ENCODE measurements around the gene TRAFD1. TPM values are rescaled to one million over a fixed set of nuclear protein-coding genes. Genes with fewer than 3 reads are reported as not detected.

The TRAFD1 gene, protein sequence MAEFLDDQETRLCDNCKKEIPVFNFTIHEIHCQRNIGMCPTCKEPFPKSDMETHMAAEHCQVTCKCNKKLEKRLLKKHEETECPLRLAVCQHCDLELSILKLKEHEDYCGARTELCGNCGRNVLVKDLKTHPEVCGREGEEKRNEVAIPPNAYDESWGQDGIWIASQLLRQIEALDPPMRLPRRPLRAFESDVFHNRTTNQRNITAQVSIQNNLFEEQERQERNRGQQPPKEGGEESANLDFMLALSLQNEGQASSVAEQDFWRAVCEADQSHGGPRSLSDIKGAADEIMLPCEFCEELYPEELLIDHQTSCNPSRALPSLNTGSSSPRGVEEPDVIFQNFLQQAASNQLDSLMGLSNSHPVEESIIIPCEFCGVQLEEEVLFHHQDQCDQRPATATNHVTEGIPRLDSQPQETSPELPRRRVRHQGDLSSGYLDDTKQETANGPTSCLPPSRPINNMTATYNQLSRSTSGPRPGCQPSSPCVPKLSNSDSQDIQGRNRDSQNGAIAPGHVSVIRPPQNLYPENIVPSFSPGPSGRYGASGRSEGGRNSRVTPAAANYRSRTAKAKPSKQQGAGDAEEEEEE
- 14.4 to 17.6 TPM (median 16.5 TPM) in 5 replicates for total RNA-seq (2022; extraction: Qiagen RNA extraction)

DNA sequence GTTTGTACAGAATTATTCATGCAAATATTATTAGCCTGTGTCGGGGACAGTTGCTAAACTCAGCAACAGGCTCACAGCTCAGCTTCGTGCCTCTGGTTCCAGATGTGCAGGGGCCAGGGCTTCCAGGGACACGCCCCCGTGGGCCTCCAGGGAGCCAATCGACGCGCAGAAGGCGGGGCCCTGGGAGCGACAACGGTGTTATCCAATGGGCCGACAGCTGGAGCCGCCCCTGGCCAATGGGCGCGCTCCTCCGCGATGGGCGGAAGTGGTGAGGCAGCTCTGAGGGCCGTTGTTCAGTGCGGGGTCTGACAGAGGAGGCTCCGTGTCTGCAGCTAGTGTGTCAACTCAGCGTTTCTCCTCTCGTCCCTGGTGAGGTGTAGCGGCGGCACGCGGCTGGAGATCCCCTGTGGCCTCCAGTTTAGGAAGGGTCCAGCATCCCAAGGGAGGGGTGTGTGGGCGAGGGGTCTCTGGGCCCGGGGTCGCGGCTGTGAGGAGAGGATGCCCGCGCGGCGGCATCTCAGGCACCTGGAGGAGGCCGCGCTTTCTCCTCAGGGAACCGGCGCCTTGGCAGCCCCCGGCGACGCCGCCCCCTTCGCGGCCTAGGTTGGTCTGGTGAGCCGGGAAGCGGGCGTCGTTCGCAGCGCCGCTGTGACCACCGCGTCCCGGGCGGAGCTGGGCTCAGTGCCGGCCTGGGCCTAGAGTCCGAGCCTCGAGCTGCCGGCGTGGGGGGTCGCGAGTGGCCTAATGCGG is at the start of gene TRAFD1:
Gene TRAFD1, plus strand, starts transcription at position 311 of the 750 bp plus-strand sequence. CDS start 4,963 bp downstream, outside the sequence.

DNA sequence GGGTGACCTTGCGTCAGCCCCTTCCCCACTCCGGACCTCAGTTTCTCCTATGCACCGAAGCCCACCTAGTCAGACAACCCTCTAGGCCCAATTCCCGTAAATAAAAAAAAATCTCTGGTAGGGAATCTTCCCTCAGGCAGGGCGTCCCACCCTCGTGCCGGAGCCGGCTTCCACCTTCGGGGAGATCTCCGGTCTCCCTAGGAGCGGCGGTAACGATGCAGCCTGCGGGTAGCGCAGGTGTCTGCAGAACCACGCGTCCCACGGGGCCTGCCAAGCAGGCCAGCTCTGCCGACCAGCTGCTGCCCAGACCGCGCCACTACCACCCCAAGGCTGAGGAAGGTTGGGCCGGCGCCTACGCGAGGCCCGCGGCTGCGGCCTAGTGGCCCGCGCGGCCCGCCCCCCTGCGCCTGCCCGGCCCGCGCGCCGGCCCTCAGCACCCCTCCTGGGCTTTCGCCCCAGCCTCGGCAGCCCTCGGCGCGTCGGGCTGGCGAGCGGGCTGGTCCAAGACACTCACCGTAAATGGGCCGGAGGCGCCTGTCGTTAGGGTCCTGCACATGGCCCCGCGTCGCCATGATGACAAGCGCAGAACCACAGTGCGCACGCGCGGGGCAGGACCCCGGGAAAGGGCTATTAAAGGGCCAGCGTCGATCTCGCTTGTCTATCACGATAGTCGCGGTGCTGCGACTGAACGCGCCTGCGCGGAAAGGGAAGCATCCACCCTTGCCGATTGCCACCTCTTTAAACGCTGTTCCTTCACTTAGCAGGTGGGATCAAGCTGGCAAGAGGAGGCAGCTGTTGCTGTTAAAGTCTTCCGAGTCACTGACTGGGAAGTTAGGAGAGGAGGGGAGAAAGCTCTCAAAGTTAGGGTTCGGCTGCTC is 16.9 kb upstream of the TRAFD1 start, which contains the start of gene NAA25:
Gene NAA25, minus strand, starts transcription at position 582 of the 878 bp plus-strand sequence. Its CDS starts 10 bp downstream, at position 572.

Other genes with a start within 250 kb of the TRAFD1 start
- 4.5 to 6.6 TPM (median 5.4 TPM) in 5 replicates for gene TMEM116, start 112.4 kb upstream of the TRAFD1 start, total RNA-seq (2022; extraction: Qiagen RNA extraction)
- 124 to 135 TPM (median 129 TPM) in 5 replicates for gene ERP29, start 112.1 kb upstream of the TRAFD1 start, total RNA-seq (2022; extraction: Qiagen RNA extraction)
- 14.2 to 20.4 TPM (median 18.8 TPM) in 5 replicates for gene NAA25, start 16.8 kb upstream of the TRAFD1 start, total RNA-seq (2022; extraction: Qiagen RNA extraction)

All from A549 treated with AZD2906 at 1 μM for 4 hours (cell line).